Astrocyte of the hippocampus (primary cell): ENCODE data around the gene HPN.
"Not testable (repeated sequence)": the region's sequence is repeated elsewhere in the genome, so short reads cannot be mapped to it uniquely, and the experiment has no call there.

Source experiments
- DNase-seq: peaks from one replicate; pipeline ENCODE4 v3.0.0; 2011; ENCODE audit warnings: low read depth, low spot score

Gene HPN

DNA sequence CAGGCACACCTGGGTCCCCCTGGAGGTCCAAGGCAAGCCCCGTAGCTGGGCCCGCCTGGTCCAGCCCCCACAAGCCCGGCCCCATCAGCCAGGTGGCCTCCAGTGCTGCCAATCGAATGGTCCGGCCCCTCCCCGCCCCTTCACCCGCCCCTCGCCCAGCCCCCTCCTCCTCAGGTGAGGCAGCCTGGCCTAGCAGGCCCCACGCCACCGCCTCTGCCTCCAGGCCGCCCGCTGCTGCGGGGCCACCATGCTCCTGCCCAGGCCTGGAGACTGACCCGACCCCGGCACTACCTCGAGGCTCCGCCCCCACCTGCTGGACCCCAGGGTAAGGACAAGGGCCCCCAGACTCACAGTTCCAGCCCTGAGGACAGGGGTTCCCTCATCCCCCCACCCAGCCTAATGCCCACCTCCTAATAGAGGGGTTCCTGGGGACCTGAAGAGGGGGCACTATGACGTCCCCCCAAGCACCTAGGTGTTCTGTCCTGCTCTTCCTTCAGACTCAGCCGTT is at the start of gene HPN:
HPN (plus strand) TSS at position 174 of the 508 bp plus-strand sequence. CDS start 786 bp downstream, outside the sequence.
- DNase-seq = no peak

DNA sequence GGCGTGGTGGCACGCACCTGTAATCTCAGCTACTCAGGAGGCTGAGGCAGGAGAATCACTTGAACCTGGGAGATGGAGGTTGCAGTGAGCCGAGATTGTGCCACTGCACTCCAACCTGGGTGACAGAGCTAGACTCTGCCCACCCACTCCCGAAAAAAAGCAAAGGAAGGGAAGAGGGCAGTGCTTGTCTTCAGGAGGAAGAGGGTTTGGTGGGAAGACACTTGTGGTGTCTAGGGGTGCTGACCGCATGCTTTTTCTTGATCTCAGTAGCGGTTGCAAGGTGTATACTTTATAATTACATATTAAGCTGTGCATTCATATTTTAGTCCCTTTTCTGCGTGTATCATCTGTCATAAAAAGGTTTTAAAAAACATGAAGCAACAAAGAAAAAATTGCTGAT is 48.9 kb upstream of the HPN start:
- not testable (repeated sequence) for DNase-seq

DNA sequence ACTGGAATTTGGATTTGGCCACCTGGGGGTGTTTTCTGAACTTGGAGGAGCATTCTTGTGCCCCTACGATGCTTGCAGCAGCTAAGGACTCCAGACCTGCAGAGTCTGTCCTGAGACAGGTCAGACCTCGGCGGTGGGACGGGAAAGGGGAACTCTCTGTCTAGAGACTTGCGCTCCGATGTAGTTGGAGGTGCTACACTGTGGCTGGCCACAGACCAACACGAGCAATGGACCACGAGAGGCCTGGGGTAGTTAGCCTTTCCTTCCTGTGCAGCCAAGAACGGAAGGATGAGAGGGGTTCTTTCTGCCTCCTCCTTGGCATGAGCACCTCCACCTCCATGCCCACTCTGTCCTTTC is 47.3 kb upstream of the HPN start:
- DNase-seq = no peak

DNA sequence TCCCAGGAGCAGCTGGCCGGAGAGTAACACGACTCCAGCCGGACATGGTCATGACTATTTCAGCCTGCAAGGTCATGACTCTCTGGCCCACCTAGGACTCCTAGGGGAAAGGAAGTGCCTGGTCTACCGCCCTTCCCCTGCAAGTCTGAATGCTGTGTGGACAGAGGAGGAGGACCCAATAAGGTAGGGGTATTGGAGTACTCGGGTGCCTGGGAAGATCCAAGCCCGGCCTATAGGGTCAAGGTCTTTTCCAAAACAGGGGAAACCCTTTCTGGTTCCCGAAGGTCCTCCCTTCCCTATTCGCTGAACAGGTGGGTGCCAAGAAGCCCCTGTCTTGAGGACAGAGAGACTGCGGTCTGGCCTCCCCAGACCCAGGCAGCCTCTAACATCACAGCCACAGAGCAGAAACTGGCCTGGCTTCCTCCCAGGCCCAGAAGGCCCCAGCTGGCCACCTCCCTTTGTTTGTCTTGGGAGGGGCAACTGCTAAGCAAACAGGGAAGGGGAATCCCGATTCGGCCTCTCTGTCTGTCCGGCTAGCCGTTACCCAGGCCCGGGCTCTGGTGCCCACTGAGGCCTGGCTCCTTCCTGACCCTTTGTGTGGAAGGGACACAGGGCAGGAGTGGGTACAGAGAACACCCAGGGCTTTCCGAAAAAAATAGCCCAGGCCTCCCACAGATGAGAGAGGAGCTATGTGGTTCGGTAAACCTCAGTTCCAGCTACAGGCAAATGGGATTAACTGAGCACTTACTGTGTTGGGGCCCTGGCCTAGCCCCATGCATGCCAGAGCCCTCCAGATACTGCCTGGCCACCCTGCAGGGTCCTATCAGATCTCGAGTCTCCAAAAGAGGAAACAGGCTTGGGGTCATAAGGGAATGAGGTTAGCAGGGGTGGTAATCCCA is 46.6 kb upstream of the HPN start:
- DNase-seq = no peak

DNA sequence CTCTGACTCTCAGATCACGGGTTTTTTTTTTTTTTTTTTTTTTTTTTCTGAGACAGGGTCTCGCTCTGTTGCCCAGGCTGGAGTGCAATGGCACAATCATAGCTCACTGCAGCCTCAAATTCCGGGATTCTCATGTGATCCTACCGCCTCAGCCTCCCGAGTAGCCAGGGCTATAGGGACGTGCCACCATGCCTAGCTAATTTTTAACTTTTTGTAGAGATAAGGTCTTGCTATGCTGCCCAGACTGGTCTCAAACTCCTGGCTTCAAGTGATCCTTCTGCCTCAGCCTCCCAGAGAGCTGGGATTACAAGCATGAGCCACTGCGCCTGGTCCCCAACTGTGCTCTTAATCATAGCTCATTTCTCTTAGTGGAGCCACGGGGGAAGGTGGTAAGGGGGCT is 46.0 kb upstream of the HPN start:
- no peak for DNase-seq

DNA sequence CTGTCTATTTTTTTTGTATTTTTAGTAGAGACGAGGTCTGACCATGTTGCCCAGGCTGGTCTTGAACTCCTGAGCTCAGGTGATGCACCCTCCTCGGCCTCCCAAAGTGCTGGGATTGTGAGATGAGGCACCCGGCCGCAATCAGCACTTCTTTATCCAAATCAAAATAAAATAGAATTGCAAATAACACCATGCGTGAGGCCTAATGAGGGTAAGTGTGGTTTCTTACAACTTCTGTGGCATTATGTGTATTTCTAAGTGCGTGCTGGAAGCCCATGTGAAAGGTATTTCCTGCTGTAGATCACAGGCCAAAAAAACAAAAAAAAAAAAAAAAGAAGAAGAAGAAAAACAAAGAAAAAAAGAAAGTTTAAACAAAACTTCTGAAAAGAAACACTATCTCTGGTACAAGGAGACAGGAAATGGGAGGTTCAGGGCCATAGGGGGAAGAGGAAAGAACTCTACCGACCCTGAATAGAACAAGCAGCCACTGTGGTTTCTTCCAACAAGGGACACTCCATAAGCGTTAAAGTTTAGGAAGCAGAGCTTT is 44.4 kb upstream of the HPN start:
- no peak for DNase-seq

- DNase-seq = not testable (repeated sequence)
Measured at GRCh38 chr19:34998224-34998623, 43.3 kb upstream of the HPN start.

DNA sequence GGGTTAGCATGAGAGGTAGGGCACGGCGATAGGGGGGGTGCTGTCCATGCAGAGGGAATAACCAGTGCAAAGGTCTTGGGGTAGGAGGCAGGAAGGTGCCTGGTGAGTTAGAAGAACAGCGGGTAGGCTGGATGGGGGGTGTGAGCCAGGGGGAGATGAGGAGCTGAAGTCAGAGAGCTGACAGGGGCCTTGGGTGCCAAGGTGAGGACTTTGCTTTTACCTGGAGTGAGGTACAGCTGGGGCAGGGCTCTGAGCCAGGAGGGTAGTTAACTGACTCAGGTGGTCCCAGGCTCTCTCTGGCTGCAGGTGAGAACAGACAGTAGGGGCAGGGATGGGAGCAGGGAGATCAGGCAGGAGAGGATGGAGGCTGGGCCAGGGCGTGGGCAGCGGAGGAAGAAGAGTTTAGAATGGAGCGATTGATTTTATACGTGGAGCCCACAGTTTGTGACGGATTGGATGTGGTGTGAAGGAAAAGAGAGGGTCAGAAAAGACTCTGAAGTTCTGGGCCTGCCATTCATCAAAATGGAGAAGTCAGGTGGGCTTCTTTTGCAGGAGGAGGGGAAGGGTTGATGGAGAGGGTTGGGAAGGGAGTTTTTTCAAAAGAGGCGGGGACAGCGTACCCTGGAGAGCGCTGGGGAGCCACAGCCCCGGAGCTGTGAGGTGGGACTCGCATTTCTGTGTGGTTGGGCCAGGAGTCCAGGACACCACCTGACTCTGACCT is 42.6 kb upstream of the HPN start:
- DNase-seq = no peak

DNA sequence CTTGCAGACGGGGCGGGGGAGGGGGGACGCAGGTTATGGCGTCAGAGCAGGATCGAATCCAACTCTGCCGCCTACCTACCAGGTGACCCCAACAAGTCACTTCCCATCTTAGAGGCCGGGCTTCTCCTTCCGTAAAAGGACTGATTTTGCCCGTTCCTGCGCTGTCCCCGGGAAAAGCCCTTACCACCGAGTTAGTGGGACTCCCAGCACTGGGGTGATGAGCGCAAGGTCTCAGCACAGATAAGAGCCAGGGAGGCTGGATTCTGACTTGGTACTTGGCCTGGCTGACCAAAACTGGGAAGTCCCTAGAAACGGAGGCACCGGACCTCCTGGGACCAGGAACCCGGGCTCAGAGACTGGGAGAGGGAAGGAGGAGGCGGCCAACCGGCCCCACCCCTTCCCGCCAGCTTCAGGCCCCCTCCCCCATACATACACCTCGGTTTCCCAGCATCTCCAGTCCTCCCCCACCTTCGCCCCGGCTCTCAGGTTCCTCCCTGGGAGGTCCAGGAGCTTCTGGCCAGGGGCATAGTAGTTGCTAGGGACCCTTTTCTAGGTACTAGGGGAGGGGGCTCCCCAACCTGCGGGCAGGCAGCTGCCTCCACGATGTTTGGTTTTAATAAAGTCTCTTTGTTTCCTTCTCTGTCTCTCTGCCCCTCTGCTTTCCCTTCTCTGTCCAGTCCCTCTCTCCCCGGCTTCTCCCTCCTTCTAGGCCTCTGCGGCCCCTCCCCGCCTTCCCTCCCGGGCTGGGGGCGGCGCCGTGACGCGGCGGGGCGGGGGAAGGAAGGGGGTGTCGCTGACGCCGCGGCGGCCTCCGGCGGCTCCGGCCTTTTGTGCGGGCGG is 41.8 kb upstream of the HPN start, which contains the start of gene GRAMD1A:
GRAMD1A (plus strand) TSS at position 826 of the 840 bp plus-strand sequence. CDS start 156 bp downstream, outside the sequence.
- DNase-seq = peak; percentile 95

- DNase-seq = no peak
Measured at GRCh38 chr19:35000338-35000646, 41.2 kb upstream of the HPN start.

DNA sequence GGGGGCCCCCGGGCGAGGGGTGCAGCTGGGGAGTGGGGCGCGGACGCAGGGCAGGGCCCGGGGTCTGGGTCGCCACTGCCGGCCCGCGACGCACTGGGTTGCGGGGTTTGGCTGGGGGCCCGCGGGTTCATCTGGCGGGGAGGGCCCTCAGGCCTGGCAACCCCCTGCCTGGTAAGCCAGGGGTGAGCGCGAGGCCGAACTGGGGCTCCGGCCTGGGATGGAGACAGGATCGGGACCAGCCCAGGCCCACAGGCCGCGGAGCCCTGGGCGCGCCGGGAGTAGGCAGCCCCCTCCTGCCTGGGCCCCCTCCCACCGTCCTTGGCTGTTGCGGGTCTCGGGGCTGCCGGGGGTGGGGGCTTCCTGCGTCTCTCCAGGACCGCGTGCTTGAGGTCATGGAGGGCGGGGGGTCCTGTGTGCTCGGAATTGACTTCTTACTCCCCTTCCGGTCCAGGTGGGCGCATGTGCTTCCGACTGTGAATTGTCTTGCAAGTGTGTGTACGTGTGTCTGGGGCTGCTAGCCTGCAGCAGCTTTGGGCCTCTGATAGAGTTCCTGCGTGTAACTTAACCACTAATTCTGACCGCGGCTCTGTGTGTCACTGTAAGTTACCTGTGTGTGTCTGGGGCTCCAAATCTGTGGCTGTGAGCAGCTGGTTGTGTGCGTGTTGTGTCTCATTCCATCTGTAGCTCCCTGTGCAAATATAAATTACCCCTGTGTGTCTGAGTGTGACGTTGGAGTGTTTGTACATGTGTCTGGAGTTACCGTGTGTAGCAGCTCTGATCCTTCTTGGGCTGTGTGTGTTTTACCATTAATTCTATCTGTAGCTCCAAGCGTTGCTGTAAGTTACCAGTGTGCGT is 40.6 kb upstream of the HPN start:
- peak; percentile 59 for DNase-seq

DNA sequence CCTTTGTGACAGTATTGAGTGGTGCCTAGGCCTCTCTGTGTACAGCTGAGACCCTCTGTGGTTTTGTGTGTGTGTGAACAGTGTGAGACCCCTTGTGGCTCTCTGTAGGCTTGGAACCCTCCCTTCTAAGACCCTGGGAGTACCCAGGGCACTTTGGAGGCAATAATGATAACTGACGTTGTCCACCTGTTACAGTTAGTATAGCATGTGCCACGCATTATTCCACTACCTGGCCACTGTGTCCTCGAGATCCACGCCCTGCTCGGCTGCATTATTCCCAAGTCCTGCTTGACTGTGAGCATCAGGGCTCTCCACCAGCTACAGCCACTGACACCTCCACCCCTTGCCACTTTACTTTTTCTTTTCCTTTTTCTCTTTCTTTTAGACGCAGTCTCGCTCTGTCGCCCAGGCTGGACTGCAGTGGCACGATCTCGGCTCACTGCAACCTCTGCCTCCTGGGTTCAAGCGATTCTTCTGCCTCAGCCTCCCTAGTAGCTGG is 39.4 kb upstream of the HPN start:
- DNase-seq = no peak

GRCh38 chr19:35004517-35005255 is 36.8 kb upstream of the HPN start:
- DNase-seq = no peak

GRCh38 chr19:35005256-35005977 is 36.1 kb upstream of the HPN start:
- DNase-seq = no peak

DNA sequence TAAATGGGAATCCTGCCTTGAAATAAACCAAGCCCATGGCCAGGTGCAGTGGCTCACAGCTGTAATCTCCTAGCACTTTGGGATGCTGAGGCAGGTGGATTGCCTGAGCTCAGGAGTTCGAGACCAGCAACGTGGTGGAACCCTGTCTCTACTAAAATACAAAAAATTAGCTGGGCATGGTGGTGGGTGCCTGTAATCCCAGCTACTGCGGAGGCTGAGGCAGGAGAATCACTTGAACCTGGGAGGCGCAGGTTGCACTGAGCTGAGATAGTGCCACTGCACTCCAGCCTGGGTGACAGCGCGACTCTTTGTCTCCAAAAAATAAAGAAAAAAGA is 35.5 kb upstream of the HPN start:
- not testable (repeated sequence) for DNase-seq

DNA sequence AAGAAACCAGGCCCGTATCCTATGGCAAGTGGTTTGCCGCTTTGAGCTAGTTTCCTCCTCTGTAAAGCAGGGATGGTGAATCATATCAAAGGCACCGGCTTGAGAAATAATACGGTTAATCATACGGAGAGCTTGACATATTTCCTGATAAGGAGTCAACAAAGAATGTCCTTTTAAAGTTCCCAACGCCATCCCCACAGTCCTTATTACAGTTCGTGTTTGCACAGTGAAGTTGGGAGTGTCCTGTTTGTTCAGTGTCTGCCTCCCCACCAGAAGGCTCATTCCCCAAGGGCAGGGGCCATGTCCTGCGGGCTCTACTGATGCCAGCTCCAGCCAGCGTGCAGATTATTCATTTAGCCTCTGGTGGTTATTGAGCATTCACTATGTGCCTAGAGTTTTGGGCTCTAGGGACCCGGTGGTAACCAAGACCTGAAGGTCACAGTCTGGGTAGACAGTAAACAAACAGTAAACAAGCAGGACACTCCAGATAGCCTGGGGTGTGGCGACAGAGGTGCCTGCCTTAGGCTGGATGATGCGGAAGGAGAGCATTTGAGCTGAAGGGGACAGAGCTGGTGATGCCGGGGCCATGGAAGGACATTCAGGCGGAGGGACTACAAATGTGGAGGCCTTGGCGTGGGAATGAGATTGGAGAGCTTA is 35.1 kb upstream of the HPN start:
- peak; percentile 77 for DNase-seq

GRCh38 chr19:35006999-35007365 is 34.5 kb upstream of the HPN start:
- DNase-seq = no peak

DNA sequence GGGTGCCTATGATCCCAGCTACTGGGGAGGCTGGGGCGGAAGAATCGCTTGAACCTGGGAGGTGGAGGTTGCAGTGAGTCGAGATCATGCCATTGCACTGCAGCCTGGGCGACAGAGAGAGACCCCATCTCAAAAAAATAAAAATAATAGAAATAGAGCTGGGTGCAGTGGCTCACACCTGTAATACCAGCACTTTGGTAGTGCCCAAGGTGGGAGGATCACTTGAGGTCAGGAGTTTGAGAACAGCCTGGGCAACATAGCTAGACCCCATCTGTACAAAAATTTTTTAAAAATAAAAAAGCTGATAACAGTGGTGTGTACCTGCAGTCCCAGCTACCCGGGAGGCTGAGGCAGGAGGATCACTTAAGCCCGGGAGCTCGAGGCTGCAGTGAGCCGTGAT is 34.1 kb upstream of the HPN start:
- not testable (repeated sequence) for DNase-seq

- DNase-seq = no peak
Measured at GRCh38 chr19:35008891-35009341, 32.6 kb upstream of the HPN start.
